BJ (cell line): ENCODE measurements around the gene PI4K2A. TPM values are rescaled to one million over a fixed set of nuclear protein-coding genes. Genes with fewer than 3 reads are reported as not detected.

Experiments used
- CTCF ChIA-PET: fragments of 350-600 bp; formaldehyde crosslinking; extraction: SDS; loops from one replicate; lab custom pipeline; 2021; ENCODE audit warnings: antibody characterized with exemption, inconsistent platforms; lab: Yijun Ruan, JAX
- POLR2A ChIA-PET: fragments of 300-600 bp; sonication (Branson Sonifier 250); formaldehyde crosslinking; extraction: SDS; loops from one replicate; lab custom pipeline; 2021; ENCODE audit warnings: antibody characterized with exemption; lab: Charles Lee
- DNase-seq: peaks from one replicate; pipeline ENCODE4 v3.0.0-alpha.2; 2011; ENCODE audit warnings: low read depth
- H3K27me3 ChIP-seq: 2 replicates; pipeline ENCODE4 v1.6.0; 2011; ENCODE audit warnings: low read length; ENCODE audit not compliant: control insufficient read depth, insufficient read depth
- H3K36me3 ChIP-seq: 2 replicates; pipeline ENCODE4 v1.5.1; 2011; ENCODE audit warnings: low read length; ENCODE audit not compliant: control insufficient read depth, insufficient read depth
- H3K4me3 ChIP-seq: 2 replicates; pipeline ENCODE4 v1.5.1; 2011; ENCODE audit warnings: low read depth, mild to moderate bottlenecking, control low read depth, low read length
- CTCF ChIP-seq: IDR thresholded peaks from 2 replicates; pipeline ENCODE4 v1.5.1; 2011; ENCODE audit warnings: low read depth, mild to moderate bottlenecking, control low read depth, inconsistent platforms, low read length, moderate library complexity; ENCODE audit not compliant: insufficient read depth
- polyA plus RNA-seq: library from polyadenylated mRNA; depleted of rRNA; stranded (reverse); fragments of >200 nt; gene quantifications from 2 replicates; pipeline ENCODE4 v1.2.3, GENCODE V29; 2011

PI4K2A gene
- polyA plus RNA-seq, 1 experiment, result 34.6 TPM

- no peak for TF ChIP-seq CTCF
- H3K27me3 ChIP-seq, result no peaks in the 10 kb centered on the region
- ChIA-PET CTCF (interaction anchor here (0.6 to 12.6 kb wide), 5 partner anchors 19 to 125 kb away, joined by 3 to 179 read pairs (median 5); partner anchors contain the start of gene ANKRD2), POLR2A (no interaction called here)
- no peaks in the 10 kb centered on the region for H3K36me3 ChIP-seq
- DNase-seq, result no peak
- H3K4me3 ChIP-seq, result no peak overlapping the region
Observed at GRCh38 chr10:97607095-97607636, 33.3 kb upstream of the PI4K2A start.

- DNase-seq, result no peak
- H3K36me3 ChIP-seq, result no peaks in the 10 kb centered on the region
- ChIA-PET POLR2A (no interaction called here), CTCF (interaction anchor here (1.0 to 12.6 kb wide), 3 partner anchors 19 to 55 kb away, joined by 3 to 179 read pairs (median 5); partner anchors contain the start of genes ANKRD2 and C10orf62)
- TF ChIP-seq CTCF, result no peak
- H3K27me3 ChIP-seq, result no peaks in the 10 kb centered on the region
- no peak overlapping the region for H3K4me3 ChIP-seq
Observed at GRCh38 chr10:97608991-97609561, 31.4 kb upstream of the PI4K2A start.

GRCh38 chr10:97611473-97611872 lies 29.0 kb upstream of the PI4K2A start:
- DNase-seq, result no peak
- ChIA-PET CTCF (interaction anchor here (0.8 to 12.6 kb wide), 7 partner anchors 11 to 207 kb away, joined by 3 to 179 read pairs (median 3); partner anchors contain the start of gene ANKRD2), POLR2A (no interaction called here)
- no peaks in the 10 kb centered on the region for H3K27me3 ChIP-seq
- peaks cover 3% of the 10 kb centered on the region for H3K36me3 ChIP-seq
- TF ChIP-seq CTCF, result no peak
- no peak overlapping the region for H3K4me3 ChIP-seq

GRCh38 chr10:97612386-97612785 lies 28.1 kb upstream of the PI4K2A start:
- Histone ChIP-seq H3K27me3 (no peaks in the 10 kb centered on the region), H3K4me3 (no peak overlapping the region), H3K36me3 (peaks cover 3% of the 10 kb centered on the region)
- ChIA-PET CTCF (interaction anchor here (0.7 to 12.6 kb wide), 19 partner anchors 11 to 208 kb away, joined by 3 to 179 read pairs (median 4); partner anchors contain the start of genes ANKRD2, HOGA1 and PI4K2A), POLR2A (no interaction called here)
- DNase-seq, result no peak
- peak; percentile 36 for TF ChIP-seq CTCF

- no peak overlapping the region for H3K4me3 ChIP-seq
- POLR2A ChIA-PET, result no interaction called here
- H3K27me3 ChIP-seq, result no peaks in the 10 kb centered on the region
Observed at GRCh38 chr10:97618285-97618684, 22.2 kb upstream of the PI4K2A start.

More at GRCh38 chr10:97618285-97618684, 22.2 kb upstream of the PI4K2A start:
- CTCF ChIA-PET, result interaction anchor here (12.6 kb wide), 1 partner anchor 46 kb away, joined by 179 read pairs; the partner anchor contains the start of gene ANKRD2
- H3K36me3 ChIP-seq, result peaks cover 3% of the 10 kb centered on the region
- no peak for TF ChIP-seq CTCF
- no peak for DNase-seq
